Measurements from ENCODE around the gene ETFB.

ETFB gene

DNA sequence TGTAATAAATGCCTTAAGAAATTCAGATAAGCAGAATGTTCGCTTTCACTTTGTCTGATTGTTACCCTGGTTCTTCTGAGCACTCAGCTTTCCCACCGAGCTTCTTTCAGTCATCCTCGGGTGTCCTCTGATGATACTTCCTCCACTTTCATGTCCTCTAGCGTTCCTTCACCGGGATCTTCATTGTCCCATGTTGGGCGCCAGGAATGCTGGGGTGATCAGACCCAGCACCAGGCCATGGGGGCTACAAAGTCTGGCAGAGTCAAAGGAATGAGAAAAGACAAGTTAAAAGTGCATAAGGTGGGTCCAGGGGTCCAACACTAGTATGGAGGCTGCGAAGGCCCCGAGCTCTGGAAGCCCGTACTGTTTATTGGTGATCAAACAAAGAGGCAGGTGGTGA, 35.9 kb upstream of the ETFB start:
- Histone ChIP-seq H3K4me1 (ENCODE audit: control insufficient read depth, insufficient read depth, low read length) (no peaks in the 10 kb centered on the region), H3K4me3 (ENCODE audit: low read depth, low read length) (no peak overlapping the region), H3K9me3 (ENCODE audit: control insufficient read depth, insufficient read depth, low read depth, low read length) (no peaks in the 10 kb centered on the region), H3K27ac (ENCODE audit: extremely low read depth, low read depth, low read length) (no peak overlapping the region), H3K36me3 (ENCODE audit: control insufficient read depth in 2 of 2, insufficient read depth in 1 of 2, low read length in 2 of 2) (no peaks in the 10 kb centered on the region)
- CTCF ChIA-PET, result interaction anchor here (1.1 kb wide), 1 partner anchor 255 kb away, joined by 3 read pairs; no protein-coding TSS in a partner anchor
- POLR2A ChIA-PET, result interaction anchor here (1.2 kb wide), 1 partner anchor 63 kb away, joined by 3 read pairs; no protein-coding TSS in a partner anchor
- TF ChIP-seq ZNF621 (tag by site-specific recombination; IDR thresholded peaks at IDR 0.05) (no peak), ZNF776 (tag by site-specific recombination; IDR thresholded peaks at IDR 0.05; ENCODE audit: borderline replicate concordance) (no peak), ZNF610 (tag by site-specific recombination; IDR thresholded peaks at IDR 0.05; ENCODE audit: borderline replicate concordance) (no peak), ZNF473 (tag by site-specific recombination; IDR thresholded peaks at IDR 0.05) (no peak), ZNF768 (tag by site-specific recombination; IDR thresholded peaks at IDR 0.05) (no peak), ZNF76 (tag by site-specific recombination; IDR thresholded peaks at IDR 0.05; ENCODE audit: borderline replicate concordance, low read depth) (no peak), ZNF791 (tag by site-specific recombination; IDR thresholded peaks at IDR 0.05) (no peak), ZNF274 (IDR thresholded peaks at IDR 0.05; ENCODE audit: low read length) (no peak), ZNF274 (tag by site-specific recombination; IDR thresholded peaks at IDR 0.05; ENCODE audit: borderline replicate concordance) (no peak), ZNF530 (tag by site-specific recombination; IDR thresholded peaks at IDR 0.05; ENCODE audit: low read depth) (no peak), ZNF596 (tag by site-specific recombination; IDR thresholded peaks at IDR 0.05) (no peak), ZNF654 (tag by site-specific recombination; IDR thresholded peaks at IDR 0.05; ENCODE audit: low read depth) (no peak)
- TF ChIP-seq, protein P1, sequence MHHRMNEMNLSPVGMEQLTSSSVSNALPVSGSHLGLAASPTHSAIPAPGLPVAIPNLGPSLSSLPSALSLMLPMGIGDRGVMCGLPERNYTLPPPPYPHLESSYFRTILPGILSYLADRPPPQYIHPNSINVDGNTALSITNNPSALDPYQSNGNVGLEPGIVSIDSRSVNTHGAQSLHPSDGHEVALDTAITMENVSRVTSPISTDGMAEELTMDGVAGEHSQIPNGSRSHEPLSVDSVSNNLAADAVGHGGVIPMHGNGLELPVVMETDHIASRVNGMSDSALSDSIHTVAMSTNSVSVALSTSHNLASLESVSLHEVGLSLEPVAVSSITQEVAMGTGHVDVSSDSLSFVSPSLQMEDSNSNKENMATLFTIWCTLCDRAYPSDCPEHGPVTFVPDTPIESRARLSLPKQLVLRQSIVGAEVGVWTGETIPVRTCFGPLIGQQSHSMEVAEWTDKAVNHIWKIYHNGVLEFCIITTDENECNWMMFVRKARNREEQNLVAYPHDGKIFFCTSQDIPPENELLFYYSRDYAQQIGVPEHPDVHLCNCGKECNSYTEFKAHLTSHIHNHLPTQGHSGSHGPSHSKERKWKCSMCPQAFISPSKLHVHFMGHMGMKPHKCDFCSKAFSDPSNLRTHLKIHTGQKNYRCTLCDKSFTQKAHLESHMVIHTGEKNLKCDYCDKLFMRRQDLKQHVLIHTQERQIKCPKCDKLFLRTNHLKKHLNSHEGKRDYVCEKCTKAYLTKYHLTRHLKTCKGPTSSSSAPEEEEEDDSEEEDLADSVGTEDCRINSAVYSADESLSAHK (tag by site-specific recombination; IDR thresholded peaks at IDR 0.05), result no peak
- TF ChIP-seq, protein P2, sequence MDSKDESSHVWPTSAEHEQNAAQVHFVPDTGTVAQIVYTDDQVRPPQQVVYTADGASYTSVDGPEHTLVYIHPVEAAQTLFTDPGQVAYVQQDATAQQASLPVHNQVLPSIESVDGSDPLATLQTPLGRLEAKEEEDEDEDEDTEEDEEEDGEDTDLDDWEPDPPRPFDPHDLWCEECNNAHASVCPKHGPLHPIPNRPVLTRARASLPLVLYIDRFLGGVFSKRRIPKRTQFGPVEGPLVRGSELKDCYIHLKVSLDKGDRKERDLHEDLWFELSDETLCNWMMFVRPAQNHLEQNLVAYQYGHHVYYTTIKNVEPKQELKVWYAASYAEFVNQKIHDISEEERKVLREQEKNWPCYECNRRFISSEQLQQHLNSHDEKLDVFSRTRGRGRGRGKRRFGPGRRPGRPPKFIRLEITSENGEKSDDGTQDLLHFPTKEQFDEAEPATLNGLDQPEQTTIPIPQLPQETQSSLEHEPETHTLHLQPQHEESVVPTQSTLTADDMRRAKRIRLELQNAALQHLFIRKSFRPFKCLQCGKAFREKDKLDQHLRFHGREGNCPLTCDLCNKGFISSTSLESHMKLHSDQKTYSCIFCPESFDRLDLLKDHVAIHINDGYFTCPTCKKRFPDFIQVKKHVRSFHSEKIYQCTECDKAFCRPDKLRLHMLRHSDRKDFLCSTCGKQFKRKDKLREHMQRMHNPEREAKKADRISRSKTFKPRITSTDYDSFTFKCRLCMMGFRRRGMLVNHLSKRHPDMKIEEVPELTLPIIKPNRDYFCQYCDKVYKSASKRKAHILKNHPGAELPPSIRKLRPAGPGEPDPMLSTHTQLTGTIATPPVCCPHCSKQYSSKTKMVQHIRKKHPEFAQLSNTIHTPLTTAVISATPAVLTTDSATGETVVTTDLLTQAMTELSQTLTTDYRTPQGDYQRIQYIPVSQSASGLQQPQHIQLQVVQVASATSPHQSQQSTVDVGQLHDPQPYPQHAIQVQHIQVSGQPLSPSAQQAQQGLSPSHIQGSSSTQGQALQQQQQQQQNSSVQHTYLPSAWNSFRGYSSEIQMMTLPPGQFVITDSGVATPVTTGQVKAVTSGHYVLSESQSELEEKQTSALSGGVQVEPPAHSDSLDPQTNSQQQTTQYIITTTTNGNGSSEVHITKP (tag by site-specific recombination; IDR thresholded peaks at IDR 0.05), result no peak
- TF ChIP-seq, protein P3, sequence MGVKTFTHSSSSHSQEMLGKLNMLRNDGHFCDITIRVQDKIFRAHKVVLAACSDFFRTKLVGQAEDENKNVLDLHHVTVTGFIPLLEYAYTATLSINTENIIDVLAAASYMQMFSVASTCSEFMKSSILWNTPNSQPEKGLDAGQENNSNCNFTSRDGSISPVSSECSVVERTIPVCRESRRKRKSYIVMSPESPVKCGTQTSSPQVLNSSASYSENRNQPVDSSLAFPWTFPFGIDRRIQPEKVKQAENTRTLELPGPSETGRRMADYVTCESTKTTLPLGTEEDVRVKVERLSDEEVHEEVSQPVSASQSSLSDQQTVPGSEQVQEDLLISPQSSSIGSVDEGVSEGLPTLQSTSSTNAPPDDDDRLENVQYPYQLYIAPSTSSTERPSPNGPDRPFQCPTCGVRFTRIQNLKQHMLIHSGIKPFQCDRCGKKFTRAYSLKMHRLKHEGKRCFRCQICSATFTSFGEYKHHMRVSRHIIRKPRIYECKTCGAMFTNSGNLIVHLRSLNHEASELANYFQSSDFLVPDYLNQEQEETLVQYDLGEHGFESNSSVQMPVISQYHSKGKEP (tag by site-specific recombination; IDR thresholded peaks at IDR 0.05), result no peak
- TF ChIP-seq, protein P4, sequence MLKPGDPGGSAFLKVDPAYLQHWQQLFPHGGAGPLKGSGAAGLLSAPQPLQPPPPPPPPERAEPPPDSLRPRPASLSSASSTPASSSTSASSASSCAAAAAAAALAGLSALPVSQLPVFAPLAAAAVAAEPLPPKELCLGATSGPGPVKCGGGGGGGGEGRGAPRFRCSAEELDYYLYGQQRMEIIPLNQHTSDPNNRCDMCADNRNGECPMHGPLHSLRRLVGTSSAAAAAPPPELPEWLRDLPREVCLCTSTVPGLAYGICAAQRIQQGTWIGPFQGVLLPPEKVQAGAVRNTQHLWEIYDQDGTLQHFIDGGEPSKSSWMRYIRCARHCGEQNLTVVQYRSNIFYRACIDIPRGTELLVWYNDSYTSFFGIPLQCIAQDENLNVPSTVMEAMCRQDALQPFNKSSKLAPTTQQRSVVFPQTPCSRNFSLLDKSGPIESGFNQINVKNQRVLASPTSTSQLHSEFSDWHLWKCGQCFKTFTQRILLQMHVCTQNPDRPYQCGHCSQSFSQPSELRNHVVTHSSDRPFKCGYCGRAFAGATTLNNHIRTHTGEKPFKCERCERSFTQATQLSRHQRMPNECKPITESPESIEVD (tag by site-specific recombination; IDR thresholded peaks at IDR 0.05), result no peak
- TF ChIP-seq, protein P5, sequence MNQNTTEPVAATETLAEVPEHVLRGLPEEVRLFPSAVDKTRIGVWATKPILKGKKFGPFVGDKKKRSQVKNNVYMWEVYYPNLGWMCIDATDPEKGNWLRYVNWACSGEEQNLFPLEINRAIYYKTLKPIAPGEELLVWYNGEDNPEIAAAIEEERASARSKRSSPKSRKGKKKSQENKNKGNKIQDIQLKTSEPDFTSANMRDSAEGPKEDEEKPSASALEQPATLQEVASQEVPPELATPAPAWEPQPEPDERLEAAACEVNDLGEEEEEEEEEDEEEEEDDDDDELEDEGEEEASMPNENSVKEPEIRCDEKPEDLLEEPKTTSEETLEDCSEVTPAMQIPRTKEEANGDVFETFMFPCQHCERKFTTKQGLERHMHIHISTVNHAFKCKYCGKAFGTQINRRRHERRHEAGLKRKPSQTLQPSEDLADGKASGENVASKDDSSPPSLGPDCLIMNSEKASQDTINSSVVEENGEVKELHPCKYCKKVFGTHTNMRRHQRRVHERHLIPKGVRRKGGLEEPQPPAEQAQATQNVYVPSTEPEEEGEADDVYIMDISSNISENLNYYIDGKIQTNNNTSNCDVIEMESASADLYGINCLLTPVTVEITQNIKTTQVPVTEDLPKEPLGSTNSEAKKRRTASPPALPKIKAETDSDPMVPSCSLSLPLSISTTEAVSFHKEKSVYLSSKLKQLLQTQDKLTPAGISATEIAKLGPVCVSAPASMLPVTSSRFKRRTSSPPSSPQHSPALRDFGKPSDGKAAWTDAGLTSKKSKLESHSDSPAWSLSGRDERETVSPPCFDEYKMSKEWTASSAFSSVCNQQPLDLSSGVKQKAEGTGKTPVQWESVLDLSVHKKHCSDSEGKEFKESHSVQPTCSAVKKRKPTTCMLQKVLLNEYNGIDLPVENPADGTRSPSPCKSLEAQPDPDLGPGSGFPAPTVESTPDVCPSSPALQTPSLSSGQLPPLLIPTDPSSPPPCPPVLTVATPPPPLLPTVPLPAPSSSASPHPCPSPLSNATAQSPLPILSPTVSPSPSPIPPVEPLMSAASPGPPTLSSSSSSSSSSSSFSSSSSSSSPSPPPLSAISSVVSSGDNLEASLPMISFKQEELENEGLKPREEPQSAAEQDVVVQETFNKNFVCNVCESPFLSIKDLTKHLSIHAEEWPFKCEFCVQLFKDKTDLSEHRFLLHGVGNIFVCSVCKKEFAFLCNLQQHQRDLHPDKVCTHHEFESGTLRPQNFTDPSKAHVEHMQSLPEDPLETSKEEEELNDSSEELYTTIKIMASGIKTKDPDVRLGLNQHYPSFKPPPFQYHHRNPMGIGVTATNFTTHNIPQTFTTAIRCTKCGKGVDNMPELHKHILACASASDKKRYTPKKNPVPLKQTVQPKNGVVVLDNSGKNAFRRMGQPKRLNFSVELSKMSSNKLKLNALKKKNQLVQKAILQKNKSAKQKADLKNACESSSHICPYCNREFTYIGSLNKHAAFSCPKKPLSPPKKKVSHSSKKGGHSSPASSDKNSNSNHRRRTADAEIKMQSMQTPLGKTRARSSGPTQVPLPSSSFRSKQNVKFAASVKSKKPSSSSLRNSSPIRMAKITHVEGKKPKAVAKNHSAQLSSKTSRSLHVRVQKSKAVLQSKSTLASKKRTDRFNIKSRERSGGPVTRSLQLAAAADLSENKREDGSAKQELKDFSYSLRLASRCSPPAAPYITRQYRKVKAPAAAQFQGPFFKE (tag by site-specific recombination; IDR thresholded peaks at IDR 0.05; ENCODE audit: borderline replicate concordance), result no peak
- TF ChIP-seq, protein P6, sequence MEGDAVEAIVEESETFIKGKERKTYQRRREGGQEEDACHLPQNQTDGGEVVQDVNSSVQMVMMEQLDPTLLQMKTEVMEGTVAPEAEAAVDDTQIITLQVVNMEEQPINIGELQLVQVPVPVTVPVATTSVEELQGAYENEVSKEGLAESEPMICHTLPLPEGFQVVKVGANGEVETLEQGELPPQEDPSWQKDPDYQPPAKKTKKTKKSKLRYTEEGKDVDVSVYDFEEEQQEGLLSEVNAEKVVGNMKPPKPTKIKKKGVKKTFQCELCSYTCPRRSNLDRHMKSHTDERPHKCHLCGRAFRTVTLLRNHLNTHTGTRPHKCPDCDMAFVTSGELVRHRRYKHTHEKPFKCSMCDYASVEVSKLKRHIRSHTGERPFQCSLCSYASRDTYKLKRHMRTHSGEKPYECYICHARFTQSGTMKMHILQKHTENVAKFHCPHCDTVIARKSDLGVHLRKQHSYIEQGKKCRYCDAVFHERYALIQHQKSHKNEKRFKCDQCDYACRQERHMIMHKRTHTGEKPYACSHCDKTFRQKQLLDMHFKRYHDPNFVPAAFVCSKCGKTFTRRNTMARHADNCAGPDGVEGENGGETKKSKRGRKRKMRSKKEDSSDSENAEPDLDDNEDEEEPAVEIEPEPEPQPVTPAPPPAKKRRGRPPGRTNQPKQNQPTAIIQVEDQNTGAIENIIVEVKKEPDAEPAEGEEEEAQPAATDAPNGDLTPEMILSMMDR (tag by site-specific recombination; IDR thresholded peaks at IDR 0.05), result no peak

Data from HEK293 (cell line).